Suprapubic skin (tissue), 3 donors: ENCODE data around the gene CAMSAP1.

Experiments used
- POLR2A ChIP-seq, 2 donors: fragments of 450-650 bp; IDR thresholded peaks; one replicate each; pipeline ENCODE4 v1.6.1; 2017; ENCODE audit warnings: antibody characterized with exemption in 2 of 2, mild to moderate bottlenecking in 2 of 2, moderate library complexity in 2 of 2
- TF ChIP-seq, protein P1 (sequence below), 2 donors: fragments of 200-600 bp in 1 of 2; fragments of 450-650 bp in 1 of 2; sonication (generic) in 1 of 2; IDR thresholded peaks; one replicate each; pipeline ENCODE4 v1.5.1; 2016 to 2019; ENCODE audit warnings: antibody characterized with exemption in 2 of 2, mild to moderate bottlenecking in 1 of 2, moderate library complexity in 1 of 2

DNA sequence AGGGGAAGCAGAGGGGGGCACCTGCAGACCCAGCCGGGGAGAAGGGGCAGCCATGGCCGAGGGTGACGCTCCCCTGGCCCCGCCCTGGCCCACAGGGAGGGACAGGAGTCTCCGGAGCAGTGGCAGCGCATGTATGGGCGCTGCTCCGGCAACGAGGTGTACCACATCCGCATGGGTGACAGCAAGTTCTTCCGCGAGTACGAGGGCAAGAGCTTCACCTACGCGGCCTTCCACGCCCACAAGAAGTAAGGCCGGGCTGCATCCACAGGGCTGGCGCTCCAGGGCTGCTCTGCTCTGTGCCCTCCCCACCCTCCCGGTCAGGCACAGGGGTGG, 137.2 kb downstream of the CAMSAP1 start:
- TF ChIP-seq POLR2A (IDR thresholded peaks at IDR 0.05): no peak
- TF ChIP-seq, protein P1, sequence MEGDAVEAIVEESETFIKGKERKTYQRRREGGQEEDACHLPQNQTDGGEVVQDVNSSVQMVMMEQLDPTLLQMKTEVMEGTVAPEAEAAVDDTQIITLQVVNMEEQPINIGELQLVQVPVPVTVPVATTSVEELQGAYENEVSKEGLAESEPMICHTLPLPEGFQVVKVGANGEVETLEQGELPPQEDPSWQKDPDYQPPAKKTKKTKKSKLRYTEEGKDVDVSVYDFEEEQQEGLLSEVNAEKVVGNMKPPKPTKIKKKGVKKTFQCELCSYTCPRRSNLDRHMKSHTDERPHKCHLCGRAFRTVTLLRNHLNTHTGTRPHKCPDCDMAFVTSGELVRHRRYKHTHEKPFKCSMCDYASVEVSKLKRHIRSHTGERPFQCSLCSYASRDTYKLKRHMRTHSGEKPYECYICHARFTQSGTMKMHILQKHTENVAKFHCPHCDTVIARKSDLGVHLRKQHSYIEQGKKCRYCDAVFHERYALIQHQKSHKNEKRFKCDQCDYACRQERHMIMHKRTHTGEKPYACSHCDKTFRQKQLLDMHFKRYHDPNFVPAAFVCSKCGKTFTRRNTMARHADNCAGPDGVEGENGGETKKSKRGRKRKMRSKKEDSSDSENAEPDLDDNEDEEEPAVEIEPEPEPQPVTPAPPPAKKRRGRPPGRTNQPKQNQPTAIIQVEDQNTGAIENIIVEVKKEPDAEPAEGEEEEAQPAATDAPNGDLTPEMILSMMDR (IDR thresholded peaks at IDR 0.05): no peak
